HepG2 (cell line): Measurements from ENCODE around the gene TOB2. TPM values are rescaled to one million over a fixed set of nuclear protein-coding genes. Genes with fewer than 3 reads are reported as not detected.

Experiments
- FOSL1 ChIP-seq: sonication (generic); formaldehyde crosslinking; IDR thresholded peaks from 2 replicates; pipeline ENCODE4 v1.9.0; 2021; ENCODE audit warnings: missing genetic modification reagents, borderline replicate concordance
- GATAD2A ChIP-seq: IDR thresholded peaks from 2 replicates; pipeline ENCODE4 v1.6.1; 2016
- HNF1B ChIP-seq: sonication (generic); formaldehyde crosslinking; IDR thresholded peaks from 2 replicates; pipeline ENCODE4 v1.5.1; 2020; ENCODE audit warnings: mild to moderate bottlenecking, moderate library complexity, missing genetic modification reagents
- HOXD1 ChIP-seq: sonication (generic); formaldehyde crosslinking; IDR thresholded peaks from 2 replicates; pipeline ENCODE4 v1.5.0; 2020; ENCODE audit warnings: missing genetic modification reagents
- JUN ChIP-seq: sonication (generic); formaldehyde crosslinking; IDR thresholded peaks from 2 replicates; pipeline ENCODE4 v1.4.0; 2020; ENCODE audit warnings: mild to moderate bottlenecking, missing genetic modification reagents
- RBM39 ChIP-seq: fragments of 200-400 bp; formaldehyde crosslinking; IDR thresholded peaks from one replicate; pipeline ENCODE4 v1.6.1; 2018; ENCODE audit warnings: antibody characterized with exemption, mild to moderate bottlenecking, low read depth, low read length; ENCODE audit not compliant: poor library complexity, severe bottlenecking
- SCMH1 ChIP-seq: sonication (generic); formaldehyde crosslinking; IDR thresholded peaks from 2 replicates; pipeline ENCODE4 v1.9.0; 2021; ENCODE audit warnings: missing genetic modification reagents, mild to moderate bottlenecking, borderline replicate concordance
- XRCC5 ChIP-seq: fragments of 200-400 bp; formaldehyde crosslinking; optimal IDR thresholded peaks from 2 replicates; pipeline ENCODE3; 2017; ENCODE audit warnings: mild to moderate bottlenecking, low read length
- YEATS4 ChIP-seq: sonication (generic); formaldehyde crosslinking; IDR thresholded peaks from 2 replicates; pipeline ENCODE4 v1.4.0; 2020; ENCODE audit warnings: missing genetic modification reagents, borderline replicate concordance
- ZNF136 ChIP-seq: sonication (generic); formaldehyde crosslinking; IDR thresholded peaks from 2 replicates; pipeline ENCODE4 v1.8.1; 2022; ENCODE audit warnings: low read depth, mild to moderate bottlenecking, moderate library complexity, missing genetic modification reagents
- ZNF253 ChIP-seq: sonication (generic); formaldehyde crosslinking; IDR thresholded peaks from 2 replicates; pipeline ENCODE4 v1.8.0; 2022; ENCODE audit warnings: mild to moderate bottlenecking, missing genetic modification reagents, borderline replicate concordance
- ZNF263 ChIP-seq: sonication (generic); formaldehyde crosslinking; IDR thresholded peaks from 2 replicates; pipeline ENCODE4 v1.4.0; 2020; ENCODE audit warnings: missing genetic modification reagents
- ZNF367 ChIP-seq: sonication (generic); formaldehyde crosslinking; IDR thresholded peaks from 2 replicates; pipeline ENCODE4 v1.4.0; 2020; ENCODE audit warnings: missing genetic modification reagents, borderline replicate concordance
- ZNF414 ChIP-seq: sonication (generic); formaldehyde crosslinking; IDR thresholded peaks from 2 replicates; pipeline ENCODE4 v1.5.0; 2020; ENCODE audit warnings: missing genetic modification reagents
- ZNF484 ChIP-seq: sonication (generic); formaldehyde crosslinking; IDR thresholded peaks from 2 replicates; pipeline ENCODE4 v1.5.1; 2020; ENCODE audit warnings: mild to moderate bottlenecking, low read depth, missing genetic modification reagents, borderline replicate concordance
- polyA plus RNA-seq, 8 experiments: library from polyadenylated mRNA; depleted of rRNA in 3 of 8; stranded (reverse) in 7 of 8; unstranded in 1 of 8; fragments of >200 nt; fragmentation: Illumina TruSeq in 4 of 8; extraction: Trizol in 4 of 8; gene quantifications; 2 replicates each; pipeline versions ENCODE4 v1.2.1 to v1.2.3, GENCODE V29; 2011 to 2016; ENCODE audit warnings: low read depth in 4 of 8, missing spikeins in 1 of 8, mixed read lengths in 1 of 8; ENCODE audit not compliant: insufficient read depth in 1 of 8
- total RNA-seq, 5 experiments: library from RNA; depleted of rRNA; stranded (reverse); fragments of >200 nt; fragmentation: Illumina TruSeq; extraction: Trizol; gene quantifications; 2 replicates each; pipeline ENCODE4 v1.2.3, GENCODE V29; 2016; ENCODE audit warnings: low read depth in 1 of 5
- TF ChIP-seq, protein P1 (sequence below): sonication (generic); formaldehyde crosslinking; IDR thresholded peaks from 2 replicates; pipeline ENCODE4 v1.8.0; 2022; ENCODE audit warnings: mild to moderate bottlenecking, missing genetic modification reagents, moderate library complexity
- TF ChIP-seq, protein P2 (sequence below): sonication (generic); formaldehyde crosslinking; IDR thresholded peaks from 2 replicates; pipeline ENCODE4 v1.4.0; 2020; ENCODE audit warnings: missing genetic modification reagents, borderline replicate concordance
- TF ChIP-seq, protein P3 (sequence below): sonication (generic); formaldehyde crosslinking; IDR thresholded peaks from 2 replicates; pipeline ENCODE4 v1.5.1; 2020; ENCODE audit warnings: mild to moderate bottlenecking, missing genetic modification reagents, borderline replicate concordance
- TF ChIP-seq, protein P4 (sequence below): sonication (generic); formaldehyde crosslinking; IDR thresholded peaks from 2 replicates; pipeline ENCODE4 v1.4.0; 2020; ENCODE audit warnings: mild to moderate bottlenecking, missing genetic modification reagents, borderline replicate concordance

The TOB2 gene
- total and polyA plus RNA-seq, 2 of the 13 experiments (the other 11 are each of a cell fraction or from before 2014, with no cell fraction given), result 12.2 to 13.7 TPM

DNA sequence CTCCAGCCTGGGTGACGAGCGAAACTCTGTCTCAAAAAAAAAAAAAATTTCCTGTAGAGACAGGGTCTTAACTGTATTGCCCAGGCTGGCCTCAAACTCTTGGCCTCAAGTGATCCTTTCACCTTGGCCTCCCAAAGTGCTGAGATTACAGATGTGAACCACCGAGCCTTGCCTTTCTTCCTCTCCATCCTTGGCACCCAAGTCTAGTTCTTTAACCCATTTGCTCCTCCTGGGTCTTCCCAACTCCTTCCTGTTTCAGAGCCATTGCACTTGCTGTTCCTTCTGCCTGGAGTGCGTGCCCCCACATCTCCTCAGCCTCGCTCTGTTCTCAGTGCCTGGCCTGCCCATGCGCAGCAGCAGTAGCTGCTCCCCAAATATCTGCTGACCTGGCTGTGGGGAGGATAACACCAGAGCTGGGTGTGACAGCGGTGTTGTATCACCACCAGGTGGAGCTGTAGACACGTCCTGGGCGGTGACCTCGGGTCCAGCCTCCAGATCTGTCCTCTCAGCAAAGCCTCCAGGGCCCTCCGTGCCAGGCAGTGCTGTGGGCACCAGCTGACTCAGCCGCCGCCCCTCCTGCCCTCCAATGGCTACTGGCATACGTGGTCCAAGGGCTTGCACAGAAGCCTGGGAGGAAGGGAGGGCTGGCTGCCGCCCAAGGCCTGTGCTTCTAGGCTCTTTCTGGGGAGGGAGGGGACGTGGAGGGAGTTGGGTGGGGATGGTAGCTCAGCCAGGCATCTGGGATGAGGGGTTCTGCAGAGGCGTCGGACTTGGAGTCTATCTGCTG, 42.9 kb downstream of the TOB2 start (continued):
- no peak for TF ChIP-seq ZNF253 (CRISPR knock-in tag)
- no peak for TF ChIP-seq ZNF414 (CRISPR knock-in tag)
- TF ChIP-seq, protein P1, sequence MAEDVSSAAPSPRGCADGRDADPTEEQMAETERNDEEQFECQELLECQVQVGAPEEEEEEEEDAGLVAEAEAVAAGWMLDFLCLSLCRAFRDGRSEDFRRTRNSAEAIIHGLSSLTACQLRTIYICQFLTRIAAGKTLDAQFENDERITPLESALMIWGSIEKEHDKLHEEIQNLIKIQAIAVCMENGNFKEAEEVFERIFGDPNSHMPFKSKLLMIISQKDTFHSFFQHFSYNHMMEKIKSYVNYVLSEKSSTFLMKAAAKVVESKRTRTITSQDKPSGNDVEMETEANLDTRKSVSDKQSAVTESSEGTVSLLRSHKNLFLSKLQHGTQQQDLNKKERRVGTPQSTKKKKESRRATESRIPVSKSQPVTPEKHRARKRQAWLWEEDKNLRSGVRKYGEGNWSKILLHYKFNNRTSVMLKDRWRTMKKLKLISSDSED (CRISPR knock-in tag), result no peak
- TF ChIP-seq HOXD1, result 0 out of 2 replicates have a peak, but pooled peaks have one; percentile 37
- TF ChIP-seq YEATS4, result no peak
- TF ChIP-seq FOSL1 (CRISPR knock-in tag), result no peak
- TF ChIP-seq ZNF484 (CRISPR knock-in tag), result no peak
- no peak for TF ChIP-seq SCMH1
- peak; percentile 87 for TF ChIP-seq XRCC5
- TF ChIP-seq GATAD2A (CRISPR knock-in tag), result peak; percentile 76
- 0 out of 2 replicates have a peak, but pooled peaks have one; percentile 52 for TF ChIP-seq ZNF263 (CRISPR knock-in tag)
- TF ChIP-seq, protein P2, sequence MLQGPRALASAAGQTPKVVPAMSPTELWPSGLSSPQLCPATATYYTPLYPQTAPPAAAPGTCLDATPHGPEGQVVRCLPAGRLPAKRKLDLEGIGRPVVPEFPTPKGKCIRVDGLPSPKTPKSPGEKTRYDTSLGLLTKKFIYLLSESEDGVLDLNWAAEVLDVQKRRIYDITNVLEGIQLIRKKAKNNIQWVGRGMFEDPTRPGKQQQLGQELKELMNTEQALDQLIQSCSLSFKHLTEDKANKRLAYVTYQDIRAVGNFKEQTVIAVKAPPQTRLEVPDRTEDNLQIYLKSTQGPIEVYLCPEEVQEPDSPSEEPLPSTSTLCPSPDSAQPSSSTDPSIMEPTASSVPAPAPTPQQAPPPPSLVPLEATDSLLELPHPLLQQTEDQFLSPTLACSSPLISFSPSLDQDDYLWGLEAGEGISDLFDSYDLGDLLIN (CRISPR knock-in tag), result no peak
- TF ChIP-seq RBM39, result no peak
- TF ChIP-seq, protein P3, sequence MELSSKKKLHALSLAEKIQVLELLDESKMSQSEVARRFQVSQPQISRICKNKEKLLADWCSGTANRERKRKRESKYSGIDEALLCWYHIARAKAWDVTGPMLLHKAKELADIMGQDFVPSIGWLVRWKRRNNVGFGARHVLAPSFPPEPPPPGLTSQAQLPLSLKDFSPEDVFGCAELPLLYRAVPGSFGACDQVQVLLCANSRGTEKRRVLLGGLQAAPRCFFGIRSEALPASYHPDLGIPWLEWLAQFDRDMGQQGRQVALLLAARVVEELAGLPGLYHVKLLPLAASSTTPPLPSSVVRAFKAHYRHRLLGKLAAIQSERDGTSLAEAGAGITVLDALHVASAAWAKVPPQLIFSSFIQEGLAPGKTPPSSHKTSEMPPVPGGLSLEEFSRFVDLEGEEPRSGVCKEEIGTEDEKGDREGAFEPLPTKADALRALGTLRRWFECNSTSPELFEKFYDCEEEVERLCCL (CRISPR knock-in tag), result 0 out of 2 replicates have a peak, but pooled peaks have one; percentile 34
- TF ChIP-seq ZNF136 (CRISPR knock-in tag), result no peak
- peak; percentile 28; the same call in 1 of the 2 replicates for TF ChIP-seq HNF1B (CRISPR knock-in tag)
- TF ChIP-seq JUN (CRISPR knock-in tag), result no peak
- TF ChIP-seq ZNF367 (CRISPR knock-in tag), result no peak
- TF ChIP-seq, protein P4, sequence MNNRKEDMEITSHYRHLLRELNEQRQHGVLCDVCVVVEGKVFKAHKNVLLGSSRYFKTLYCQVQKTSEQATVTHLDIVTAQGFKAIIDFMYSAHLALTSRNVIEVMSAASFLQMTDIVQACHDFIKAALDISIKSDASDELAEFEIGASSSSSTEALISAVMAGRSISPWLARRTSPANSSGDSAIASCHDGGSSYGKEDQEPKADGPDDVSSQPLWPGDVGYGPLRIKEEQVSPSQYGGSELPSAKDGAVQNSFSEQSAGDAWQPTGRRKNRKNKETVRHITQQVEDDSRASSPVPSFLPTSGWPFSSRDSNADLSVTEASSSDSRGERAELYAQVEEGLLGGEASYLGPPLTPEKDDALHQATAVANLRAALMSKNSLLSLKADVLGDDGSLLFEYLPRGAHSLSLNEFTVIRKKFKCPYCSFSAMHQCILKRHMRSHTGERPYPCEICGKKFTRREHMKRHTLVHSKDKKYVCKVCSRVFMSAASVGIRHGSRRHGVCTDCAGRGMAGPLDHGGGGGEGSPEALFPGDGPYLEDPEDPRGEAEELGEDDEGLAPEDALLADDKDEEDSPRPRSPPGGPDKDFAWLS (CRISPR knock-in tag), result peak; percentile 72; the same call in 1 of the 2 replicates
